ENCODE results near the gene F2RL2. TPM values are rescaled to one million over a fixed set of nuclear protein-coding genes. Genes with fewer than 3 reads are reported as not detected.
A peak's percentile ranks its signal among the peaks of the same experiment; 100 is the strongest.

Gene F2RL2
- total RNA-seq, 1 donor from 2014 or later: 26.0 TPM

DNA sequence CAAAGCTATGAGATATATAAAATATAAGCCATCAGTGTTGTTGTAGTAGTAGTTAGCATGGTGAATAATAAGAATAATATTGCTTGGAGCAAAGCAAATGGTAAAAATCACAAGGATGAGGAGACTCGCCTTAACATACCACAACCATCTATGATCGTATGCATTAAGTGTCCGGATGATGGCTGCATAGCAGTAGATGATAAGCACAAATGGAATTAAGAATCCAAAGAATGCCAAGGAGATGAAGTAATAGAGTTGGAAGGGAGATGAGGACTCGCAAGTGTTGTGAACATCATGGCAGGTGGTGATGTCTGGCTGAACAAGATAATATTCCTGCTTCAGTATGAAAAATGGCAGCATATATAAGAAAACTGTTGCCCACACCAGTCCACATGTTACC, 5.5 kb downstream of the F2RL2 start:
- peaks cover 15% of the 10 kb centered on the region for H3K4me1 ChIP-seq (ENCODE audit: insufficient read depth, low read length)
- DNase-seq (ENCODE audit: low read depth) (peak; percentile 92), FAIRE-seq (peak; percentile 78)
- Mint-ChIP-seq H3K36me3 (ENCODE audit: low read depth, unreplicated experiment) (peaks cover 5% of the 10 kb centered on the region), H3K4me1 (ENCODE audit: low read depth, unreplicated experiment) (peaks cover 19% of the 10 kb centered on the region), H3K4me3 (ENCODE audit: unreplicated experiment) (peak overlapping the region; percentile 24), H3K27ac (ENCODE audit: unreplicated experiment) (peak overlapping the region; percentile 70), H3K27me3 (ENCODE audit: low read depth, unreplicated experiment) (no peaks in the 10 kb centered on the region), H3K9me3 (ENCODE audit: unreplicated experiment) (peaks cover 5% of the 10 kb centered on the region)
- no peak overlapping the region for H3K9ac ChIP-seq (ENCODE audit: low read length)
- no peaks in the 10 kb centered on the region for H3K9me3 ChIP-seq (ENCODE audit: insufficient read depth, low read depth, low read length)
- no peak overlapping the region for H3K4me3 ChIP-seq (ENCODE audit: insufficient read depth, low read depth, low read length)
- no peaks in the 10 kb centered on the region for H3K27me3 ChIP-seq (ENCODE audit: insufficient read depth, low read length)
- H3K4me2 ChIP-seq (ENCODE audit: low read length): peak overlapping the region; percentile 31
- H3K27ac ChIP-seq (ENCODE audit: low read depth, low read length): peak overlapping the region; percentile 65
- no peaks in the 10 kb centered on the region for H3K36me3 ChIP-seq (ENCODE audit: insufficient read depth, low read length)
- no peak for TF ChIP-seq EZH2 (IDR thresholded peaks at IDR 0.05; ENCODE audit: insufficient read depth, low read length)
- TF ChIP-seq, protein P1, sequence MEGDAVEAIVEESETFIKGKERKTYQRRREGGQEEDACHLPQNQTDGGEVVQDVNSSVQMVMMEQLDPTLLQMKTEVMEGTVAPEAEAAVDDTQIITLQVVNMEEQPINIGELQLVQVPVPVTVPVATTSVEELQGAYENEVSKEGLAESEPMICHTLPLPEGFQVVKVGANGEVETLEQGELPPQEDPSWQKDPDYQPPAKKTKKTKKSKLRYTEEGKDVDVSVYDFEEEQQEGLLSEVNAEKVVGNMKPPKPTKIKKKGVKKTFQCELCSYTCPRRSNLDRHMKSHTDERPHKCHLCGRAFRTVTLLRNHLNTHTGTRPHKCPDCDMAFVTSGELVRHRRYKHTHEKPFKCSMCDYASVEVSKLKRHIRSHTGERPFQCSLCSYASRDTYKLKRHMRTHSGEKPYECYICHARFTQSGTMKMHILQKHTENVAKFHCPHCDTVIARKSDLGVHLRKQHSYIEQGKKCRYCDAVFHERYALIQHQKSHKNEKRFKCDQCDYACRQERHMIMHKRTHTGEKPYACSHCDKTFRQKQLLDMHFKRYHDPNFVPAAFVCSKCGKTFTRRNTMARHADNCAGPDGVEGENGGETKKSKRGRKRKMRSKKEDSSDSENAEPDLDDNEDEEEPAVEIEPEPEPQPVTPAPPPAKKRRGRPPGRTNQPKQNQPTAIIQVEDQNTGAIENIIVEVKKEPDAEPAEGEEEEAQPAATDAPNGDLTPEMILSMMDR (IDR thresholded peaks at IDR 0.05; ENCODE audit: insufficient read depth, low read depth, low read length): no peak
- no peaks in the 10 kb centered on the region for H4K20me1 ChIP-seq (ENCODE audit: insufficient read depth, low read length)
- peaks cover 9% of the 10 kb centered on the region for H3K79me2 ChIP-seq (ENCODE audit: insufficient read depth, low read length)
- H2AFZ ChIP-seq (ENCODE audit: low read depth, low read length): no peak overlapping the region

DNA sequence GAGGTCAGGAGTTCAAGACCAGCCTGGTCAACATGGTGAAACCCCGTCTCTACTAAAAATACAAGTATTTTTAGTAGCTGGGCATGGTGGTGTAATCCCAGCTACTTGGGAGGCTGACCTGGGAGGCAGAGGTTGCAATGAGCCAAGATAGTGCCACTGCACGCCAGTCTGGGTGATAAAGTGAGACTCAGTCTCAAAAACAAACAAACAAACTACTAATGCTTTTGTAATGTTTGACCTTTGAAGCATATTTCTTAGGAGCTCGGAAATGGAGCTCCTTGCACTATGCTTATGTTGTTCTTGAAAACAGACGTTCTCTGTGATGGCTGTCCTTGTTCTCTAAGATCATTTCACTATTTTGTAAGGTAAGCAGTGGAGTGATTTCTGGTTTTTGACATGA, 6.0 kb downstream of the F2RL2 start:
- Mint-ChIP-seq H3K4me1 (ENCODE audit: low read depth, unreplicated experiment) (peaks cover 17% of the 10 kb centered on the region), H3K27ac (ENCODE audit: unreplicated experiment) (no peak overlapping the region), H3K4me3 (ENCODE audit: unreplicated experiment) (no peak overlapping the region), H3K36me3 (ENCODE audit: low read depth, unreplicated experiment) (peaks cover 5% of the 10 kb centered on the region), H3K9me3 (ENCODE audit: unreplicated experiment) (peaks cover 5% of the 10 kb centered on the region), H3K27me3 (ENCODE audit: low read depth, unreplicated experiment) (no peaks in the 10 kb centered on the region)
- H3K27ac ChIP-seq (ENCODE audit: low read depth, low read length): peak overlapping the region; percentile 65
- no peaks in the 10 kb centered on the region for H3K27me3 ChIP-seq (ENCODE audit: insufficient read depth, low read length)
- DNase-seq (ENCODE audit: low read depth): no peak
- peak overlapping the region; percentile 31 for H3K4me2 ChIP-seq (ENCODE audit: low read length)
- no peaks in the 10 kb centered on the region for H3K36me3 ChIP-seq (ENCODE audit: insufficient read depth, low read length)
- H2AFZ ChIP-seq (ENCODE audit: low read depth, low read length): no peak overlapping the region
- no peak for FAIRE-seq
- H3K79me2 ChIP-seq (ENCODE audit: insufficient read depth, low read length): peaks cover 8% of the 10 kb centered on the region
- TF ChIP-seq EZH2 (IDR thresholded peaks at IDR 0.05; ENCODE audit: insufficient read depth, low read length): no peak
- TF ChIP-seq, protein P1 (IDR thresholded peaks at IDR 0.05; ENCODE audit: insufficient read depth, low read depth, low read length): no peak
- H4K20me1 ChIP-seq (ENCODE audit: insufficient read depth, low read length): no peaks in the 10 kb centered on the region
- H3K4me3 ChIP-seq (ENCODE audit: insufficient read depth, low read depth, low read length): no peak overlapping the region
- H3K9ac ChIP-seq (ENCODE audit: low read length): peak overlapping the region; percentile 6
- no peaks in the 10 kb centered on the region for H3K9me3 ChIP-seq (ENCODE audit: insufficient read depth, low read depth, low read length)
- peaks cover 15% of the 10 kb centered on the region for H3K4me1 ChIP-seq (ENCODE audit: insufficient read depth, low read length)

DNA sequence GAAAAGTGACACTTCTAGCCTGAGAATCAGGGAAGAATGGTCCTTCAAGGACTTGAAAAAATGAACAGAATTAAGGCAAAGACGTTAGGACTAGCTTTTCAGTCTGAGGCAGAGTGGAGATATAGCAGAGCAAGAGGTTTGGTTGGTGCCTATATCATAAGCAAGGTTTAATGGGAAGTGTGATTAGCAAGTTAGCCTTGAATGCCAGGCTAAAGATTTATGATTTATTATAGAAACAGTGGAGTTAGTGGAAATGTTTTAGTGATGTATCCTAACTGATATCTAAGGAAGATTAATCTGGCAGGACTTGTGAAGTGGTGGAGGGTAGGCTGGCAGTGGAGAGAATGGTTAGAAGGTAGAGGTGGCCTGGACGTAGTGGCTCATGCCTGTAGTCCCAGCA, 7.0 kb downstream of the F2RL2 start:
- no peak overlapping the region for H3K4me3 ChIP-seq (ENCODE audit: insufficient read depth, low read depth, low read length)
- FAIRE-seq (no peak), DNase-seq (ENCODE audit: low read depth) (no peak)
- no peaks in the 10 kb centered on the region for H3K36me3 ChIP-seq (ENCODE audit: insufficient read depth, low read length)
- no peak overlapping the region for H3K9ac ChIP-seq (ENCODE audit: low read length)
- H3K79me2 ChIP-seq (ENCODE audit: insufficient read depth, low read length): peaks cover under 1% of the 10 kb centered on the region
- no peaks in the 10 kb centered on the region for H3K27me3 ChIP-seq (ENCODE audit: insufficient read depth, low read length)
- Mint-ChIP-seq H3K9me3 (ENCODE audit: unreplicated experiment) (peaks cover 5% of the 10 kb centered on the region), H3K36me3 (ENCODE audit: low read depth, unreplicated experiment) (peaks cover 5% of the 10 kb centered on the region), H3K27me3 (ENCODE audit: low read depth, unreplicated experiment) (no peaks in the 10 kb centered on the region), H3K4me1 (ENCODE audit: low read depth, unreplicated experiment) (peaks cover 13% of the 10 kb centered on the region), H3K27ac (ENCODE audit: unreplicated experiment) (no peak overlapping the region), H3K4me3 (ENCODE audit: unreplicated experiment) (no peak overlapping the region)
- no peaks in the 10 kb centered on the region for H3K9me3 ChIP-seq (ENCODE audit: insufficient read depth, low read depth, low read length)
- no peak overlapping the region for H2AFZ ChIP-seq (ENCODE audit: low read depth, low read length)
- H4K20me1 ChIP-seq (ENCODE audit: insufficient read depth, low read length): no peaks in the 10 kb centered on the region
- peaks cover 12% of the 10 kb centered on the region for H3K4me1 ChIP-seq (ENCODE audit: insufficient read depth, low read length)
- no peak overlapping the region for H3K4me2 ChIP-seq (ENCODE audit: low read length)
- no peak overlapping the region for H3K27ac ChIP-seq (ENCODE audit: low read depth, low read length)
- no peak for TF ChIP-seq EZH2 (IDR thresholded peaks at IDR 0.05; ENCODE audit: insufficient read depth, low read length)
- TF ChIP-seq, protein P1 (IDR thresholded peaks at IDR 0.05; ENCODE audit: insufficient read depth, low read depth, low read length): no peak
